ENCODE data around the gene SPTBN5.

SPTBN5 gene

GRCh38 chr15:41809526-41810220 lies 84.2 kb downstream of the SPTBN5 start:
- no peak overlapping the region for H2AFZ ChIP-seq (ENCODE audit: low read length)
- no peaks in the 10 kb centered on the region for H3K9me3 ChIP-seq (ENCODE audit: insufficient read depth, low read depth, low read length)
- H4K20me1 ChIP-seq (ENCODE audit: insufficient read depth, low read length, poor library complexity, severe bottlenecking): no peaks in the 10 kb centered on the region
- no peaks in the 10 kb centered on the region for H3K79me2 ChIP-seq (ENCODE audit: insufficient read depth, low read length)
- H3K9me2 ChIP-seq (replicated peaks; ENCODE audit: low read depth, low read length): no peaks in the 10 kb centered on the region
- no peaks in the 10 kb centered on the region for H3K27me3 ChIP-seq (ENCODE audit: insufficient read depth, low read length, poor library complexity, severe bottlenecking)
- TF ChIP-seq CTCF (conservative IDR thresholded peaks at IDR 0.05; ENCODE audit: low read length) (no peak), EZH2phosphoT487 (IDR thresholded peaks at IDR 0.05; ENCODE audit: borderline replicate concordance) (no peak)
- H3K4me2 ChIP-seq (ENCODE audit: low read depth, low read length, poor library complexity, severe bottlenecking): no peak overlapping the region
- peaks cover 23% of the 10 kb centered on the region; the same call in 1 of the 2 replicates for H3K36me3 ChIP-seq (ENCODE audit: insufficient read depth, low read length)
- H3K4me1 ChIP-seq (ENCODE audit: insufficient read depth, low read length, poor library complexity, severe bottlenecking): peaks cover 10% of the 10 kb centered on the region
- H3K9ac ChIP-seq (ENCODE audit: low read depth, low read length, poor library complexity, severe bottlenecking): no peak overlapping the region
- H3F3A ChIP-seq (ENCODE audit: low read depth): no peaks in the 10 kb centered on the region
- no peak overlapping the region for H3K4me3 ChIP-seq (ENCODE audit: low read length, poor library complexity, severe bottlenecking)

- Histone ChIP-seq H3K79me2 (ENCODE audit: insufficient read depth, low read length) (no peaks in the 10 kb centered on the region), H3K4me1 (ENCODE audit: insufficient read depth, low read length, poor library complexity, severe bottlenecking) (peaks cover 13% of the 10 kb centered on the region), H3K27me3 (ENCODE audit: insufficient read depth, low read length, poor library complexity, severe bottlenecking) (no peaks in the 10 kb centered on the region), H3K4me2 (ENCODE audit: low read depth, low read length, poor library complexity, severe bottlenecking) (no peak overlapping the region), H3K36me3 (ENCODE audit: insufficient read depth, low read length) (peaks cover 20% of the 10 kb centered on the region; the same call in 1 of the 2 replicates), H2AFZ (ENCODE audit: low read length) (no peak overlapping the region), H3K4me3 (ENCODE audit: low read length, poor library complexity, severe bottlenecking) (no peak overlapping the region), H3K9me2 (replicated peaks; ENCODE audit: low read depth, low read length) (no peaks in the 10 kb centered on the region), H3K9me3 (ENCODE audit: insufficient read depth, low read depth, low read length) (no peaks in the 10 kb centered on the region), H3F3A (ENCODE audit: low read depth) (no peaks in the 10 kb centered on the region), H3K9ac (ENCODE audit: low read depth, low read length, poor library complexity, severe bottlenecking) (no peak overlapping the region), H4K20me1 (ENCODE audit: insufficient read depth, low read length, poor library complexity, severe bottlenecking) (no peaks in the 10 kb centered on the region)
- TF ChIP-seq EZH2phosphoT487 (IDR thresholded peaks at IDR 0.05; ENCODE audit: borderline replicate concordance) (no peak), CTCF (conservative IDR thresholded peaks at IDR 0.05; ENCODE audit: low read length) (no peak)
Measured at GRCh38 chr15:41809121-41809520, 84.7 kb downstream of the SPTBN5 start.

- H3K9ac ChIP-seq (ENCODE audit: low read depth, low read length, poor library complexity, severe bottlenecking): no peak overlapping the region
- no peak overlapping the region for H3K4me2 ChIP-seq (ENCODE audit: low read depth, low read length, poor library complexity, severe bottlenecking)
- TF ChIP-seq EZH2phosphoT487 (IDR thresholded peaks at IDR 0.05; ENCODE audit: borderline replicate concordance) (no peak), CTCF (conservative IDR thresholded peaks at IDR 0.05; ENCODE audit: low read length) (peak; percentile 52)
- peaks cover 12% of the 10 kb centered on the region; the same call in 1 of the 2 replicates for H3K36me3 ChIP-seq (ENCODE audit: insufficient read depth, low read length)
- H4K20me1 ChIP-seq (ENCODE audit: insufficient read depth, low read length, poor library complexity, severe bottlenecking): no peaks in the 10 kb centered on the region
- H3K4me1 ChIP-seq (ENCODE audit: insufficient read depth, low read length, poor library complexity, severe bottlenecking): peaks cover 13% of the 10 kb centered on the region
- no peaks in the 10 kb centered on the region for H3K9me3 ChIP-seq (ENCODE audit: insufficient read depth, low read depth, low read length)
- no peak overlapping the region for H3K4me3 ChIP-seq (ENCODE audit: low read length, poor library complexity, severe bottlenecking)
- no peaks in the 10 kb centered on the region for H3F3A ChIP-seq (ENCODE audit: low read depth)
- H3K27me3 ChIP-seq (ENCODE audit: insufficient read depth, low read length, poor library complexity, severe bottlenecking): no peaks in the 10 kb centered on the region
- H2AFZ ChIP-seq (ENCODE audit: low read length): no peak overlapping the region
- no peaks in the 10 kb centered on the region for H3K9me2 ChIP-seq (replicated peaks; ENCODE audit: low read depth, low read length)
- no peaks in the 10 kb centered on the region for H3K79me2 ChIP-seq (ENCODE audit: insufficient read depth, low read length)
Measured at GRCh38 chr15:41806291-41807181, 87.3 kb downstream of the SPTBN5 start.

Measured in Loucy (cell line).